GM18499 (cell line): ENCODE measurements around the gene FOXP1.
"Not testable (repeated sequence)": the region's sequence is repeated elsewhere in the genome, so short reads cannot be mapped to it uniquely, and the experiment has no call there.

ENCODE experiments used
- ATAC-seq: cut with Tn5 transposase; IDR thresholded peaks from one replicate; pipeline ENCODE4 v1.9.1; 2021; ENCODE audit warnings: moderate number of reproducible peaks; ENCODE audit not compliant: insufficient read depth, unreplicated experiment

The FOXP1 gene

GRCh38 chr3:70985572-70985971, 598.0 kb downstream of the FOXP1 start:
- ATAC-seq = no peak

GRCh38 chr3:70984776-70985482, 598.6 kb downstream of the FOXP1 start:
- no peak for ATAC-seq

DNA sequence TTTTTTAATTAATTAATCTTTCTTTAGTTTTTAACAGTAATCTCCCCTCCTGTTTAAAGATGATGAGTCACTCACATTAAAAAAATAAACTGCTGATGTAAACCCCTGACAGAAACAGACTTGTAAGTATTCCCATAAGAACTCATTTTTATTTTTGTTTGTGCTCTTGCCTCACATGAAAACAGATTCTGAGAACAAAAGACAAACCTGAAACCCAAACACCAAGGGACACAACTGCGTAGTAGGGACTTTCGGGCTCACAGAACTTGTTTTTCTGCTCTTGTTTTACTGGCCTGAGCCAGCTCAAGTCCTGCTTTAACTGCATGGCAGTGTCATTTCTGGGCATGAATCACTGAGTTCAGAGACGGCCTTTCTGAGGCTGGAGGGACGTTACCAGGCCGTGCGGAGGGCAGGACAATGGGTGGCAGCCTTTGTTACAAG, 600.8 kb downstream of the FOXP1 start:
- ATAC-seq = peak; percentile 61

GRCh38 chr3:70982284-70982683, 601.2 kb downstream of the FOXP1 start:
- ATAC-seq = no peak

- no peak for ATAC-seq
These were observed 602.2 kb downstream of the FOXP1 start for GRCh38 chr3:70981231-70981880.

GRCh38 chr3:70980646-70981170, 602.8 kb downstream of the FOXP1 start:
- ATAC-seq = no peak

GRCh38 chr3:70979983-70980645, 603.4 kb downstream of the FOXP1 start:
- no peak for ATAC-seq

DNA sequence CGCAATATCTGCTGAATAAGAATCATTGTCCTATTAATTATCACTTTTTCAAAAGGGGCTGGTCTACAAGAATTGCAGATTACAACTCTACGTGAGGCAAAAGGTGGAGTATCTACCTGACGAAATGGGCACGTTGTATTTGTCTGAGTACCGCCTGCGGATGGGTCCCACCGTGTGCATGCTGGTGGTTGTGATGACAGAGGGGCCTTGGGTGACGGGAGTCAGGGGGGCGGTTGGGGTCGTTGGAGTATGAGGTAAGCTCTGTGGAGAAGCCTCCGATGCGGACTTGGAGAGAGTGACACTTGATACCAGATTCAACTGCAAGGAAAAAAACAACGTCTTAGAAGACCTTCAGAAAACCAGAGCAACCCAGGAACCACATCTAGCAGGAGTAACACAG, 605.8 kb downstream of the FOXP1 start:
- no peak for ATAC-seq

DNA sequence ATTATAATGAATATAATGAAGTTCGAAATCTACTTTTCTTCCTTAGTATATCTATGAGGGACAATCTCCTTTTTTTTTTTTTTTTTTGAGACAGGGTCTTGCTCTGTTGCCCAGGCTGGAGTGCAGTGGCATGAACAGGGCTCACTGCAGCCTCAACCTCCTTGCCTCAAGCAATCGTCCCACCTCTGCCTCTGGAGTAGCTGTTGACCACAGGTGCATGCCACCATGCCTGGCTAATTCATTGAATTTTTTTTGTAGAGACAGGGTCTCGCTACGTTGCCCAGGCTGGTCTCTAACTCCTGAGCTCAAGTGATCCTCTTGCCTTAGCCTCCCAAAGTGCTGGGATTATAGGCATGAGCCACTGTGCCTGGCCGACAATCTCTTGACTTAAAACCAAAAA, 607.5 kb downstream of the FOXP1 start:
- ATAC-seq = not testable (repeated sequence)

- ATAC-seq = no peak
These were observed 608.8 kb downstream of the FOXP1 start for GRCh38 chr3:70974747-70975146.

DNA sequence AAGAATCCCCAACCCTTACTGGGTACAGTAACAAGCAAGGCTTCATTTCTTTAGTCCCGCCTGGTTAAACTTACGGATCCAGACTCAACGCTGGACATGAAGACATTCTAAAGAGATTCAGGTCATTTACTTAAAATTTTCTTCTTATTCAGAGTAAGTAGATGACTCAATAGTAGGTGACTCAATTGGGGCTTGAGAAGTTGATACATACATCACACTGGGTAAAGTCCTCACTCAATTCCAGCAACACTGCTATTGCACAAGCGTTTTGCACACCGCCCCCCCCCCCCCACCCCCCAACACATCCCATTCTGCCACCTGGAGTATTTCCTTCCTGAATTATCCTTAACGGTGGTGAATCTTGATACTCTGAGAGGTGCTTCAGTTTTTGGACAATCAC, 610.0 kb downstream of the FOXP1 start:
- ATAC-seq = no peak

- no peak for ATAC-seq
These were observed 610.7 kb downstream of the FOXP1 start for GRCh38 chr3:70972855-70973254.

- ATAC-seq = no peak
These were observed 612.6 kb downstream of the FOXP1 start for GRCh38 chr3:70970952-70971351.

DNA sequence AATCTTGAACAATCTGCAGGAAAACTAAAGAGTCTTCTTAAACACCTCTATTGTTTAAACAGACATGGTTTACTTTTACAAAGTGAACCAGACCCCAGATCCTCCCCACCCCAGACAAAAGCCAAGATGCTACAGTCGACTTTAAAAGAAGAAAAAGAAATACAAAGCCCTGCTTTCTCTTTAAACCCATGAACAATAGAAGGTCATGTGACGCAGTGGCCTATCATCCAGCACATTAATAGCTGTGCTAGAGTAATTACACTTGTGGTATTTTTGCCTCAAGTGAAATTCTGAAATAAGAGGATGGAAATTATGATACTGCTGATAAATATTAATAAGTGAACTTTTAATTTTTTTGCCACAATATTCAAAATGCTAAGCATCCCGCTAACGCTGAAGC, 613.4 kb downstream of the FOXP1 start:
- ATAC-seq = no peak

DNA sequence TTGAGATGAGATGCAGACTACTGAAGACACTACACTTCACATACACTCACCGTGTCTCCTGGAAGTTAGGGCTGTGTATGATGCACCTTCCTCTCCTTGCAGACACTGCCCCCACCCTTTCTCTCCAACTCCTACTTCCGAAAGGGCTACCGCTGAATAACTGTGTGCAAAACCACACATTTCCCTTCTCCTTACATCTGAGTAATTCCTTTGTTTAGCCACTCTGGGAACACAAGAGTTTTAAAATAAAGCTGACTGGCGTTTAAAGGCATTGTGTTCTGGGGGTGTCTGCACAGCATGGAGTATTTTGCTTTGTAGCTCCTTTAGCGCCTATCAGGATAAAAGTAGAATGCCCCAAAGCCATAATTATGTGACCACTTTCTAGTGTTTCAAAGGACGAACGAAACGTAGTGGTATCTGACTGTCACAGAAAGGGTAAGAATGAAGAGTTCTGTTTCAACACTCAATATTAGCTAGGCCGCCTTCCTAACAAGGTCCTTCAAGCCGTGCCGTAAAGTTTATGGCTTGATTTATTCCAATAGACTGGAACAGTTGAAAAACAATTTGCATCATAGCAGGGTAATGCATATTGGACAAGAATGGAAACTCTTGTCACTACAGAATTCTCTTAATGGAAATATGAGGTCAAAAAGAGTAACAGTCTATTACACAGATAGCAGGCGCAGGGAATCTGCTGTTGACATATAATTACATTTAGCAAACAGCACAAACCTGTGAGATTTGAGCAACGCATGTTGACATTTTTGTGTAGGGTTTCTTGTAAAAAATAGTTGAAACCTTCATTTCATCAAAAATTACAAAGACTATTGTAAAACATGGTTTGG, 619.9 kb downstream of the FOXP1 start:
- ATAC-seq = no peak

DNA sequence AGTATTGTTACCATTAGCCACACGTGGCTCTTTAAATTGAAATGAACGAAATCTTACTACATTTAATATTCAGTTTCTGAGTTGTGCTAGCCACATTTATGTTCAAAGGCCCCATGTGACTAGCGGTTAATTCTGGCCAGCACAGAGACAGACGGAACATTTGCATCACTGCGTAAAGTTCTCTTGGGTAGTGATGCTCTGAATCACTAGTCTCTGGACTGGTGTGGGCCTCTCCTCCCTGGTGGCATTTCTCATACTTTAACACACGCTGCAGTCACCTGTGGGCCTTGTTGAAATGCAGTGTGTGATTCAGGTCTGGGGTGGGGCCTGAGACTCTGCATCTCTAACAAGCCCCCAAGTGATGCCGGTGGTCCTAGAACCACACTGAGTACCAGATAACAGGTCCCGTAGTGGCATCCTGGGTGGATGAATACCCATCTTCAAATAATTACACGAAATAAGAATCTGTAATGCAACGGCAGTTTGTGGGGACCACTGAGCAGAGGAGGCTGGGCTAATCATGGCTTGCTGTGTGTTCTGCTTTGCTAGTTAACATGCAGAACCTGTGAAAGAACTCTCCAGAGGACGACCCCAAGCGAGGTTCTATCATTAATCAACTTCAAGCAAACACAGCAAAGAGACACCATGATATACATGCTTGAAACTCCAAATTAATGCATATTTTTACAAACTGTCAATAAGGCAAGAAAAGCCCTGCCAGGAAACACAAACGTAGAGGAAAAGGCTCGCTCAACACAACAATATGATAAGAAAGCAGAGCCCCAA, 623.8 kb downstream of the FOXP1 start:
- no peak for ATAC-seq

DNA sequence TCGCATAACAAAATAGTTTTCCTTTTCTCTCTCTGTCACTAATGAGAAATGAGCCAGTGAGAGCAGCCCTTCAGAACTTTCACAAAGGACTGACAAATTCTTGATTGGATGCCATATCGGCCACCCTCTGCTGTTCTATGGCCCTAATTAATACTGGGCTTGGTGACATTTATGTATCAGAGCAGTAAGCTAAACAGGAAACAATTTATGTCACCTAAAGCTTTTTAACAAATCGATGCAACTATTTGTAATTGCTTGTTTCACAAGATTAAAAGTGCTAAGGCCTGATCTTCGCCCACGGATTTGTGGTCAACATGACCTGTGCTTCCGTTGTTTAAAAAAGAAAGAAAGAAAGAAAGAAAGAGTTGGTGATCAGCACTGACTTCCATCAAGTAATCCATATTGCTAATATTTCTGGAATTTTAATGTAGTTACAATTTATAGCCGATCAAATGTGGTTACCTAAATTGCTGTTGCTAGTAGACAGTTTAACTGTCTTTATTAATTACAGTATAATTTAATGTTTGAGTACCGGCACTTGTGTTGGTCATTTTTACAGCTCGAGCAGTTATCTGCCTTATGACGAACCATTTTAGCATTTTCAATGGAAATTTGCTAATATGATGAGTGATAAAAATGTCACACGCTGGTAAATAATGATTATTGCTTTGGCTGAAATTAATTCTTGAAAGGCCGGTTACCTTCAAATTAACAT, 631.3 kb downstream of the FOXP1 start:
- ATAC-seq = no peak

DNA sequence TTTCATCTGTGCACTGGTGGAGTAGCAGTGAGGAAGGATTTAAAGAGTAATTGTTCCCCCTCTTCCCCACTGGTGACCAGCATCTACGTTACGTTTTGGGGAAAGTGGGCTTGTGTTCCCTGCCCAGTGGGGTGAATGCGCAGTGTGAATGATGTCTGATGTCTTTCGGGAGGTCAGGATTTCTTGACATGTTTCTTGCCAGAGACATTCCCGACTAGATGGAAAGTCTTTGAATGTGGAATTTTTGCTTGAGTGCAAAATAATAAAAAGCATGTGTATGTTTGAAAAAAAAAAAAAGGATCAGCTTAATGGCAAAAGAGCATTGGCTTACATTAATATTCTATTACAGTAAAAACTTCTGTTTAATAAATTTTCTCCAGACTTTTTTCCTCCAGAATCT, 632.2 kb downstream of the FOXP1 start:
- no peak for ATAC-seq

DNA sequence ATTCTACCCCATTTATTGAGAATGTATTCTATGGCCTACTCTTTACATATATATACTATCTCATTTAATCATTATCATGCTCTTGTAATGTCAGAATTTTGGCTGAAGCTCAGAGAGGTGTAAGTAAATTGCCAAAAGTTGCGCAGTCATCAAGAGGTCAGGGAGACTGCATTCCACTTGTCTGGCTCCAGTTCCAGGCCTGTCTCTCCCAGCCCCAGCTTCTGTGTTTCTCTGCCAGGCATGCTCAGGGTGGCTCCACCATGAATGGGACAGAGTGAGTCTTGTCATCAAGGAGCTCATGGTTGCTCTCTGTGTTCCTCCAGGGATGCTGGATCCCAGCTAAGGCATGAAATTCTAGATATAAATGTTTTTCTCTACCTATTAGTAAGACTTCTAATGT, 635.9 kb downstream of the FOXP1 start:
- ATAC-seq = no peak
